ENCODE data around the gene UMODL1. TPM values are rescaled to one million over a fixed set of nuclear protein-coding genes. Genes with fewer than 3 reads are reported as not detected.
A peak's percentile ranks its signal among the peaks of the same experiment; 100 is the strongest.

The UMODL1 gene
- polyA plus RNA-seq, 3 donors from 2014 or later = not detected

- Mint-ChIP-seq H3K4me3 (no peak overlapping the region), H3K9me3 (no peaks in the 10 kb centered on the region), H3K27me3 (ENCODE audit: low read depth in 3 of 3) (peaks cover 0 to 9% (median 7%) of the 10 kb centered on the region in 3 donors), H3K27ac (peak overlapping the region in 1 of 6 donors; percentile 46), H3K36me3 (no peaks in the 10 kb centered on the region), H3K4me1 (peaks cover 7% of the 10 kb centered on the region in 2 donors)
- no peak for DNase-seq
Measured at GRCh38 chr21:42144221-42144620, 73.1 kb downstream of the UMODL1 start.

GRCh38 chr21:42144679-42145568 is 73.8 kb downstream of the UMODL1 start:
- Mint-ChIP-seq H3K9me3 (no peaks in the 10 kb centered on the region), H3K27me3 (ENCODE audit: low read depth in 3 of 3) (peaks cover 3 to 9% (median 7%) of the 10 kb centered on the region in 3 donors), H3K27ac (peak overlapping the region in 3 of 6 donors; percentile 1 to 62 (median 26)), H3K4me1 (peaks cover 7% of the 10 kb centered on the region in 2 donors), H3K4me3 (no peak overlapping the region), H3K36me3 (no peaks in the 10 kb centered on the region)
- DNase-seq = no peak

GRCh38 chr21:42145569-42146272 is 74.6 kb downstream of the UMODL1 start:
- Mint-ChIP-seq H3K4me3 (no peak overlapping the region), H3K9me3 (no peaks in the 10 kb centered on the region), H3K36me3 (no peaks in the 10 kb centered on the region), H3K27ac (peak overlapping the region in 4 of 6 donors; percentile 14 to 62 (median 44)), H3K4me1 (peaks cover 7% of the 10 kb centered on the region in 2 donors), H3K27me3 (ENCODE audit: low read depth in 3 of 3) (peaks cover 3 to 9% (median 7%) of the 10 kb centered on the region in 3 donors)
- peak; percentile 64 to 73 (median 71) for DNase-seq

- DNase-seq = no peak
- Mint-ChIP-seq H3K9me3 (no peaks in the 10 kb centered on the region), H3K4me1 (peaks cover 7% of the 10 kb centered on the region in 2 donors), H3K27me3 (ENCODE audit: low read depth in 3 of 3) (peaks cover 3 to 9% (median 7%) of the 10 kb centered on the region in 3 donors), H3K36me3 (no peaks in the 10 kb centered on the region), H3K4me3 (no peak overlapping the region), H3K27ac (no peak overlapping the region)
Measured at GRCh38 chr21:42146273-42146805, 75.2 kb downstream of the UMODL1 start.

- DNase-seq = no peak
- Mint-ChIP-seq H3K36me3 (no peaks in the 10 kb centered on the region), H3K4me1 (peaks cover 7 to 9% of the 10 kb centered on the region in 2 donors), H3K4me3 (no peak overlapping the region), H3K9me3 (no peaks in the 10 kb centered on the region), H3K27ac (no peak overlapping the region), H3K27me3 (ENCODE audit: low read depth in 3 of 3) (peaks cover 3 to 9% (median 7%) of the 10 kb centered on the region in 3 donors)
Measured at GRCh38 chr21:42146821-42147220, 75.7 kb downstream of the UMODL1 start.

GRCh38 chr21:42147386-42148020 is 76.4 kb downstream of the UMODL1 start:
- DNase-seq = no peak
- Mint-ChIP-seq H3K27me3 (ENCODE audit: low read depth in 3 of 3) (peaks cover 3 to 7% (median 5%) of the 10 kb centered on the region in 3 donors), H3K4me3 (no peak overlapping the region), H3K9me3 (no peaks in the 10 kb centered on the region), H3K4me1 (peaks cover 6 to 13% of the 10 kb centered on the region in 2 donors), H3K27ac (no peak overlapping the region), H3K36me3 (no peaks in the 10 kb centered on the region)

GRCh38 chr21:42148097-42148496 is 77.0 kb downstream of the UMODL1 start:
- no peak overlapping the region for H3K27ac Mint-ChIP-seq
- DNase-seq = no peak
- H3K9me3 Mint-ChIP-seq = no peaks in the 10 kb centered on the region
- peaks cover 6 to 18% of the 10 kb centered on the region in 2 donors for H3K4me1 Mint-ChIP-seq
- H3K4me3 Mint-ChIP-seq = no peak overlapping the region
- H3K27me3 Mint-ChIP-seq (ENCODE audit: low read depth in 3 of 3) = peaks cover 3 to 7% (median 6%) of the 10 kb centered on the region in 3 donors
- no peaks in the 10 kb centered on the region for H3K36me3 Mint-ChIP-seq

GRCh38 chr21:42148584-42148983 is 77.5 kb downstream of the UMODL1 start:
- Mint-ChIP-seq H3K27ac (no peak overlapping the region), H3K27me3 (ENCODE audit: low read depth in 3 of 3) (peaks cover 6 to 7% (median 6%) of the 10 kb centered on the region in 3 donors), H3K36me3 (no peaks in the 10 kb centered on the region), H3K9me3 (no peaks in the 10 kb centered on the region), H3K4me3 (no peak overlapping the region), H3K4me1 (peaks cover 11 to 22% of the 10 kb centered on the region in 2 donors)
- DNase-seq = no peak

- Mint-ChIP-seq H3K4me3 (no peak overlapping the region), H3K27ac (no peak overlapping the region), H3K36me3 (no peaks in the 10 kb centered on the region)
Measured at GRCh38 chr21:42149656-42150473, 78.7 kb downstream of the UMODL1 start.

GRCh38 chr21:42150474-42151085 is 79.5 kb downstream of the UMODL1 start:
- Mint-ChIP-seq H3K9me3 (no peaks in the 10 kb centered on the region), H3K27me3 (ENCODE audit: low read depth in 3 of 3) (peaks cover 6 to 8% (median 6%) of the 10 kb centered on the region in 3 donors), H3K4me1 (peaks cover 28 to 39% of the 10 kb centered on the region in 2 donors), H3K36me3 (no peaks in the 10 kb centered on the region), H3K4me3 (no peak overlapping the region), H3K27ac (no peak overlapping the region)
- no peak for DNase-seq

More at GRCh38 chr21:42149656-42150473, 78.7 kb downstream of the UMODL1 start:
- Mint-ChIP-seq H3K9me3 (no peaks in the 10 kb centered on the region), H3K27me3 (ENCODE audit: low read depth in 3 of 3) (peaks cover 5 to 8% (median 6%) of the 10 kb centered on the region in 3 donors), H3K4me1 (peaks cover 22 to 35% of the 10 kb centered on the region in 2 donors)
- DNase-seq = no peak

GRCh38 chr21:42151148-42151947 is 80.2 kb downstream of the UMODL1 start:
- Mint-ChIP-seq H3K4me3 (no peak overlapping the region), H3K9me3 (no peaks in the 10 kb centered on the region), H3K4me1 (peaks cover 32 to 42% of the 10 kb centered on the region in 2 donors), H3K27ac (no peak overlapping the region), H3K27me3 (ENCODE audit: low read depth in 3 of 3) (peaks cover 8 to 12% (median 10%) of the 10 kb centered on the region in 3 donors), H3K36me3 (no peaks in the 10 kb centered on the region)
- no peak for DNase-seq

- H3K36me3 Mint-ChIP-seq = no peaks in the 10 kb centered on the region
Measured at GRCh38 chr21:42151948-42152220, 80.8 kb downstream of the UMODL1 start.

More at GRCh38 chr21:42151948-42152220, 80.8 kb downstream of the UMODL1 start:
- Mint-ChIP-seq H3K27me3 (ENCODE audit: low read depth in 3 of 3) (peaks cover 8 to 12% (median 10%) of the 10 kb centered on the region in 3 donors), H3K27ac (no peak overlapping the region), H3K4me1 (peaks cover 32 to 42% of the 10 kb centered on the region in 2 donors), H3K4me3 (no peak overlapping the region), H3K9me3 (no peaks in the 10 kb centered on the region)
- DNase-seq = no peak

Data from immature natural killer cell (primary cell).